Rectal smooth muscle tissue (tissue), 1 donor: Measurements from ENCODE around the gene FBXL13.
A peak's percentile ranks its signal among the peaks of the same experiment; 100 is the strongest.

Source experiments
- H3K27ac ChIP-seq: one replicate; pipeline ENCODE4 v1.7.0; 2013; ENCODE audit warnings: low read depth, low read length, inconsistent platforms
- H3K27me3 ChIP-seq: one replicate; pipeline ENCODE4 v1.7.0; 2013; ENCODE audit warnings: low read length; ENCODE audit not compliant: control insufficient read depth, insufficient read depth
- H3K36me3 ChIP-seq: one replicate; pipeline ENCODE4 v1.7.0; 2013; ENCODE audit warnings: low read length; ENCODE audit not compliant: control insufficient read depth, insufficient read depth
- H3K4me1 ChIP-seq: one replicate; pipeline ENCODE4 v1.7.0; 2013; ENCODE audit warnings: low read length; ENCODE audit not compliant: control insufficient read depth, insufficient read depth
- H3K4me3 ChIP-seq: one replicate; pipeline ENCODE4 v1.7.0; 2013; ENCODE audit warnings: low read length
- H3K9ac ChIP-seq: one replicate; pipeline ENCODE4 v1.7.0; 2013; ENCODE audit warnings: low read length

Gene FBXL13

DNA sequence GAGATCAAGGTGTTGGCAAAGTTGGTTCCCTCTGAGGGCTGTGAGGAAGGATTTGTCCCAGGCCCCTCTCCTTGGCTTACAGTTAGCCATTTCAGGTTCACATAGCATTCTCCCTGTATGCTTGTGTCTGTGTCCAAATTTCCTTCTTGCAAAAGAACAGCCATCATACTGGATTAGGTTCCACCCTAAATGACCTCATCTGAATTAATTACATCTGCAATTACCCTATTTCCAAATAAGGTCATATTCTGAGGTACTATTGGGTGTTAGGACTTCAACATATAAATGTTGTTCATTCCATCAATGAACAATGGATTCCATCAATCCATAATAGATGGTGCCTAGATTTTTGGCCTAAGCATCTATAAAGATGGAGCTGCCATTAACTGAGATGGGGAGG is 178.0 kb downstream of the FBXL13 start:
- Histone ChIP-seq H3K4me1 (peaks cover 11% of the 10 kb centered on the region), H3K27ac (no peak overlapping the region), H3K27me3 (no peaks in the 10 kb centered on the region)

GRCh38 chr7:102895602-102896001 is 179.0 kb downstream of the FBXL13 start:
- Histone ChIP-seq H3K4me3 (no peak overlapping the region), H3K9ac (no peak overlapping the region), H3K36me3 (no peaks in the 10 kb centered on the region), H3K4me1 (peaks cover 21% of the 10 kb centered on the region), H3K27me3 (no peaks in the 10 kb centered on the region), H3K27ac (no peak overlapping the region)

More for the DNA sequence above, 178.0 kb downstream of the FBXL13 start:
- H3K36me3 ChIP-seq: no peaks in the 10 kb centered on the region
- no peak overlapping the region for H3K9ac ChIP-seq
- no peak overlapping the region for H3K4me3 ChIP-seq

- Histone ChIP-seq H3K27me3 (no peaks in the 10 kb centered on the region), H3K4me3 (no peak overlapping the region), H3K36me3 (no peaks in the 10 kb centered on the region), H3K27ac (no peak overlapping the region), H3K4me1 (peaks cover 22% of the 10 kb centered on the region), H3K9ac (no peak overlapping the region)
Measured at GRCh38 chr7:102892631-102893278, 181.8 kb downstream of the FBXL13 start.

- no peak overlapping the region for H3K9ac ChIP-seq
- H3K36me3 ChIP-seq: no peaks in the 10 kb centered on the region
- peak overlapping the region; percentile 63 for H3K27ac ChIP-seq
- H3K27me3 ChIP-seq: no peaks in the 10 kb centered on the region
- H3K4me1 ChIP-seq: peaks cover 22% of the 10 kb centered on the region
- no peak overlapping the region for H3K4me3 ChIP-seq
Measured at GRCh38 chr7:102891693-102892261, 182.8 kb downstream of the FBXL13 start.

DNA sequence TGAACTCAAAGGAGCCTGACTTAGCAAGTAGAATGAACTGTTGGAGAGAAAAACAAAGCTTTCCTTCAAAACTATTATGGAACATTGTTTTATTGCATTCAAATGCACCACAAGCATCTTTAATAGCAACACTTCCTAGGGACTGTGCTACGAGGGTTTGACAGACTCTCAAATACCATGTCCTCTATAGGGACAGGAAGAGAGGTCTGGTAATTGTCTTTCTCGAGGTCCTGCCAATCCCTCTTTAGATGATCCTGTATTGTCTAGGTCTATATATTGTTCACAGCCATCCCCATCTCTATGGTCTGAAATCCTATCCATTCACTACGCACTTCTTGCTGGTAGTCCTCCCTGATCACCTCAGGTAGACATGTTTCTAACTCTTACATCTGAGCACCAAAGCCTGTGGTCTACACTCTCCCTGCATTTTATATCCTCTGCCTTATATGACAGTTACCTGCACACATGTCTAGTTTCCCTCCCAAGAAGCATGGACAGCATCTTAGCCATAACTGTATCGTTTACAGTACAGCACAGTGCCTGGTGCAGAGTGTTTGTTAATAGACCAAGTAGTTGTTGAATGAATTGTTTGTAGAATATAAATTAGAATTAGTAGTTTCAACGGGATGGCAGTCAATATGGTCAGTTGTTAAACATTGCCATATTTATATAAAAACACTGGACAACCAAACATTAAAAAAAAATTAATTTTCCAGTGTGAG is 183.5 kb downstream of the FBXL13 start:
- Histone ChIP-seq H3K27ac (peak overlapping the region; percentile 63), H3K36me3 (no peaks in the 10 kb centered on the region), H3K4me1 (peaks cover 22% of the 10 kb centered on the region), H3K27me3 (no peaks in the 10 kb centered on the region), H3K4me3 (no peak overlapping the region), H3K9ac (no peak overlapping the region)

- no peaks in the 10 kb centered on the region for H3K36me3 ChIP-seq
- H3K27me3 ChIP-seq: no peaks in the 10 kb centered on the region
- no peak overlapping the region for H3K9ac ChIP-seq
- peaks cover 21% of the 10 kb centered on the region for H3K4me1 ChIP-seq
- peak overlapping the region; percentile 50 for H3K27ac ChIP-seq
- H3K4me3 ChIP-seq: no peak overlapping the region
Measured at GRCh38 chr7:102890292-102890970, 184.2 kb downstream of the FBXL13 start.

GRCh38 chr7:102889851-102890250 is 184.7 kb downstream of the FBXL13 start:
- H3K27me3 ChIP-seq: no peaks in the 10 kb centered on the region
- H3K4me3 ChIP-seq: no peak overlapping the region
- no peak overlapping the region for H3K9ac ChIP-seq
- no peaks in the 10 kb centered on the region for H3K36me3 ChIP-seq
- H3K27ac ChIP-seq: peak overlapping the region; percentile 50
- peaks cover 19% of the 10 kb centered on the region for H3K4me1 ChIP-seq

DNA sequence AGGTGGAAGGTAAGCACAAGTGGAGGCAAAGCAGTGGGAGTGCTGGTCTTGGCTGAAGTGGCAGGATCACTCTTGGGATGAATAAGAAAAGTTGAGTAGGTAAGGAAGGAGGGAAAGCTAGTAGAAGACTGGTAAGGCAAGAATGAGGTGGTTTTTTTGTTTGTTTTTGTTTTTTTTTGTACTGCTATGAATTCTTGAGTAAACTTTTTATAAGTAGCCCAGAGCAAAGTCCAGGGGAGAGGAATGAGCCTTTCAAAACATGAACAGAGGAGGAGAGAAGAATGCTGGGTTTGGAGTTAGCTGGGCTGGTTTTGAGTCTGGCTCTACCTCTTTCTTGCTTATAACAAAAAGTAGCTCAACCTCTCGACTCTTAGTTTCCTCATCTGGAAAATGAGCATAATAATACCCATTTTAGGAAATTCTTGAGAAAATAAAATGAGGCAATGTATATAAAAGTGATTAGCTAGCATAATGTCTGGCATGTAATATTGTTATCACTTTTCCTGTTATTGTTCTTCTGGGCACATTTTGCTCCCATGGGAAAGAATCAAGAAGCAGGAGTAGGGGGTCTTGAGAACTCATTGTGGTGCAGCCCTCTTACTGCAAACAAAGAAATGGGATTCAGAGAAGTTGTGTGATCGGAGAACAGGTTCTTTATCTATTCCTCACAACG is 185.9 kb downstream of the FBXL13 start:
- no peak overlapping the region for H3K4me3 ChIP-seq
- no peak overlapping the region for H3K27ac ChIP-seq
- H3K9ac ChIP-seq: no peak overlapping the region
- peaks cover 19% of the 10 kb centered on the region for H3K4me1 ChIP-seq
- no peaks in the 10 kb centered on the region for H3K36me3 ChIP-seq
- no peaks in the 10 kb centered on the region for H3K27me3 ChIP-seq

DNA sequence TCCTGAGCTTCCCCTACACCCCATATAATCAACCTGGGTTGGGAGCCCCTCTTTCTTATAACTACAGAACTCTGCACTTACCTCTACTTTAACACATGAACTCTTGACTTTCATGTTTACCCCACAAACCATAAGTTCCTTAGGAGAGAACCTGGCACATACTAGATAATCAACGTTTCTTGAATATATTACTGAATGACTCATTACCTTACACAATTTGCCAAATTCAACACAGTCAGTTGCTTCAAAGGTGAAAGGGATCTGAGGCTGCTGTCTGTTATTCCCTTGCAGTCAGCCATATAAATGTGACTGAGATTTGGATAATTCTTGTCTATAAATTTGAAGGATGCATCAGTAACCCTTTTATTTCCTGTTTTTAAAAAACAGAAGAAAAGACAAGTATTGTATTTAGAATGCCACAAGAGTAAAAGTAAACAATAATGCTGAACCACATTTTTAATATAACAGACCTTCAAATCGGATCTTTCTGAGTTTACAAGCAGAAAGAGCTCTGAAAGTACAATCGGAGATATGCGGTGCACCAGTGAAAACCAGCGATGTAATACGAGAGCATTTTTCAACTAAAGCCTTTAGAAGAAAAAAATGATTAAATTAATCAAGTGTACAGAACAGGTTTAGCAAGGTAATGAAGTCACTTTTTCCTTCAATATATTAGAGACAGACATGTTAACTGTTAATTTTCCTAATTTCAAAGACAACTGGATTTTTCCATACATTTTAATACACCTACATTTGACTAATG is 191.3 kb downstream of the FBXL13 start:
- Histone ChIP-seq H3K27me3 (no peaks in the 10 kb centered on the region), H3K4me1 (no peaks in the 10 kb centered on the region), H3K9ac (no peak overlapping the region), H3K4me3 (no peak overlapping the region), H3K36me3 (no peaks in the 10 kb centered on the region), H3K27ac (no peak overlapping the region)

DNA sequence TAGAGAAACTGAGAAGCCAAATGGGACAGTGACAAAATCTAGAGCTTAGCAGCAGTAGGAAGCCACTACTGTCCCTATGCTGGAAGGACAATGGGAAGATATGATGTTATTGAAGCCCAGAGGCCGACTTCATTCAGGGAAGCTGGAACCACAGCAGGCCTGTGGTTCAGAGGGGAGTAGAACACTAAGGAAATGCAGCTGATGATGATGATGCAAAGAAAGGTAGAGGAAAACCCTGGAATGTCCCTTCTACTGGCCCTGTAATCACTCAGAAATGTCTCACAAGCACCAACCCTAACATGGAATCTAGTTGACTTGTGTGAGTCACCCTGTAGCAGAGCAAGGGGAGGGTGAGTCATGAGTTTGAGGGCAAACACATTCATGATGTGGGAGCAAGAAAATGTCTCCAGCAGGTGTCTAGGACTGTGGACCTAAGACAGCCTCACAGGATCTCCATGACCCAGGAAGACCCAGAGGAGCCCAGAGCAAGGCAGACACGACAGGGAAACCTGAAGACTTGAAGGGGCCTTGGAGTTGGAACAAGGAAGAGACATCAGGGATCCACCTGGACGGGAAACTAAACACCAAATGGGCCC is 198.8 kb downstream of the FBXL13 start:
- Histone ChIP-seq H3K9ac (no peak overlapping the region), H3K27me3 (no peaks in the 10 kb centered on the region), H3K27ac (no peak overlapping the region), H3K36me3 (no peaks in the 10 kb centered on the region), H3K4me3 (no peak overlapping the region), H3K4me1 (no peaks in the 10 kb centered on the region)

GRCh38 chr7:102874966-102875365 is 199.6 kb downstream of the FBXL13 start:
- H3K27me3 ChIP-seq: no peaks in the 10 kb centered on the region
- no peaks in the 10 kb centered on the region for H3K4me1 ChIP-seq
- H3K4me3 ChIP-seq: no peak overlapping the region
- no peaks in the 10 kb centered on the region for H3K36me3 ChIP-seq
- H3K9ac ChIP-seq: no peak overlapping the region
- H3K27ac ChIP-seq: no peak overlapping the region
